Testis (tissue), 2 donors: ENCODE results near the gene VAV1.

Experiments used
- CTCF ChIP-seq, 3 experiments: fragments of 450-650 bp in 2 of 3; fragments of 200-600 bp in 1 of 3; sonication (generic) in 1 of 3; IDR thresholded peaks; one replicate each; pipeline ENCODE4 v1.5.1; 2016 to 2019; ENCODE audit warnings: antibody characterized with exemption in 3 of 3, mild to moderate bottlenecking in 2 of 3, moderate library complexity in 1 of 3
- POLR2A ChIP-seq: fragments of 450-650 bp; IDR thresholded peaks from one replicate; pipeline ENCODE4 v1.6.1; 2017; ENCODE audit warnings: antibody characterized with exemption, mild to moderate bottlenecking, moderate library complexity

DNA sequence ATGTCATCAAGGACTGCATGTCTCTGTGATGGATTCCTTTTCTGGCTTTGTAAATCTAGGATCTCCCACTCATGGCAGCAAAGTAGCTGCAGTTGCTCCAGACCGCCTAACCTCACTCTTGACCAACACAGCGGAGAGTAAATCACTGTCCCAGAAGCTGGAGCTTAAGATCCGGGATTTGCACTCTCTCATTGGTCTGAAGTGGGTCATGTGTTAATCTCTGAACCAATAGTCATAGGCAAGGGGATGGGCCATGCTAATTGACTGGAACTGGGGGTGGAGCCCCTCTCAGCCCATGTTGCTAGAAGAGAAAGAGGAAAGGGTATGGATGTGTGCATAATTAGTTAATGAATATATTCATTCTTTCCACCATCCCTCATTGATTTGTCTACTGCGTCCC lies 34.0 kb downstream of the VAV1 start:
- TF ChIP-seq POLR2A: no peak
- no peak for TF ChIP-seq CTCF (IDR thresholded peaks at IDR 0.05)
